Hematopoietic multipotent progenitor cell treated with erythropoietin and hydrocortisone succinate and interleukin-3 and kit ligand, for 6 days (in vitro differentiated cells): Measurements from ENCODE around the gene FMO5.
"Not testable (repeated sequence)": the region's sequence is repeated elsewhere in the genome, so short reads cannot be mapped to it uniquely, and the experiment has no call there.

Source experiments
- DNase-seq: peaks from one replicate; pipeline ENCODE4 v3.0.0-alpha.2; 2015

Gene FMO5

GRCh38 chr1:147204080-147204479 is 21.1 kb downstream of the FMO5 start:
- DNase-seq = peak; percentile 10

DNA sequence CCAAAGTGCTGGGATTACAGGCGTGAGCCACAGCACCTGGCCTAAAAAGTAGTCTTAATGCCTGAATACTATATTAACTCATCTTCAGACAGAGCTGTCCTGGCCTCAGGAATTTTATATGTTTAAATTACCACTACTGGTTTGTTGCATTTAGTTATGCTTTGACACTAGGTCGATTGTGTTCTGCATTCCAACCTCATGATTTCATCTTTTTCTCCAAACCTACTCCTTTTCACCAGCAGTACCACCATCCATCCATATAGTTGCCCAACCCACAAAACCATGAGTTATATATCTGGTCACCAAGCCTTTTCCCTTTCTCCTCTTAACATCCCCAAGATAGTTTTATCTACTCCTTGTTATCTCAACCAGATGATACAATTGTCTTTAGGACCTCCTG is 22.6 kb downstream of the FMO5 start:
- DNase-seq = no peak

- DNase-seq = no peak
Measured at GRCh38 chr1:147201786-147202185, 23.4 kb downstream of the FMO5 start.

DNA sequence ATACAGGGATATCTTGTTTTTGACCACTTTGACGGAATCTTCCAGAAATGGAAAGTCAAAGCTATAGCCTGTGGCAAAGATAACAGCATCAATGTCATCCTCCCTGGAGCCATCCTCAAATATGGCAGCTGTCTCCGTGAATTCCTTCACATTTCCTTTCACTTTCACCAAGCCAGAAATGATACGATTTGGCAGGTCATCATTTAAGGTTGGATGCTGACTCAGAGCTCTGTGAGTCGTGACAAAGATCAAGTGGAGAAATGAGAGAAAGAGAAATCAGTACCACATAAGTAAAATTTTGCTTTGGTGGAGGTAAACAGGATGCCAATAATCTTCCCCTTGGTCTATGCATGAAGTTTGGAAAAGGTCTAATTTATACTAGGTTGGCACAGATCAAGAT is 23.9 kb downstream of the FMO5 start:
- DNase-seq = no peak

GRCh38 chr1:147197324-147197723 is 27.8 kb downstream of the FMO5 start:
- DNase-seq = peak; percentile 38

GRCh38 chr1:147189514-147189913 is 35.6 kb downstream of the FMO5 start:
- DNase-seq = no peak

DNA sequence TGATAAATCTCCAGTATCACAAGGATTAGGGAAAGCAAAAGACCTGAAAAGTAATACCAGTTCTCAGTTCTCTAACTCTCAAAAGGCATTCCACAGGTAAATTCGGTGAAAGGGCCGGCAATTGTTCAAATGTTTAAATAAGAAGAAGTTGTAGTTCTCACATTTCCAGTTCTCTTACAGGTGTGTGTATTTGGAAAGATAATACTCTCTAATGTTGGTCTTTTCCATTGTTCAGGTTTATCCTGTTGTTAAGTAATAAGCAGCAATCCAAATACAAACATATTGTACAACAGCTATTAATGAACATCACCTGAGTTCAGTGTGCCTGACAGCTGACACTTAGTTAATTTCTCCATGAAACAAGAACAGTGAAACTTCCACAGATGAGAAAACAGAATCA is 39.7 kb downstream of the FMO5 start:
- DNase-seq = no peak

DNA sequence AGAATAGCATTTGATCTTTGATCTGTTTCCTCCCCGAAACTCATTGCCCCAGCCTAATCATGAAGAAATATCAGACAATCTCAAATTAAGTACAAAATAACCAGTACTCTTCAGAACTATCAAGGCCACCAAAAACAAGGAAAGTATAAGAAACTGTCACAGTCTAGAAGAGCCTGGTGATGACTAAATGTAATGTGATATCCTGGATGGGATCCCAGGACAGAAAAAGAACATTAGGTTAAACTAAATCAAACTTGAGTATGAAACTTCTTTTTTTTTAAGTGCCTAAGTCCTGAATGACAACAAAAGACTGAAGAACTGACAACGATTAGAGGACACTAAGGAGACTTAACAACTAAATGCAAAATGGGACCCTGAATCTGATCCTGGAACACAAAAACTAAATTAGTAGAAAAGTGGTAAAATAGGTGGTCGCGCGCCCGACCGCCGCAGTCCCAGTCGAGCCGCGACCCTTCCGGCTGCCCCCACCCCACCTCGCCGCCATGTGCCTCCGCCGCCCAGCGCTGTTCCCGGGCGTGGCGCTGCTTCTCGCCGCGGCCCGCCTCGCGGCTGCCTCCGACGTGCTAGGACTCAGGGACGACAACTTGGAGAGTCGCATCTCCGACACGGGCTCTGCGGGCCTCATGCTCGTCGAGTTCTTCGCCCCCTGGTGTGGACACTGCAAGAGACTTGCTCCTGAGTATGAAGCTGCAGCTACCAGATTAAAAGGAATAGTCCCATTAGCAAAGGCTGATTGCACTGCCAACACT is 47.3 kb downstream of the FMO5 start:
- DNase-seq = peak; percentile 35

GRCh38 chr1:147172168-147173016 is 52.7 kb downstream of the FMO5 start, which contains the start of gene PRKAB2:
Gene PRKAB2, minus strand, starts transcription at chr1:147172470. Its CDS starts 326 bp downstream, at chr1:147172144.
- peak; percentile 96 for DNase-seq

- peak; percentile 19 for DNase-seq
Measured at GRCh38 chr1:147171399-147172167, 53.6 kb downstream of the FMO5 start.

DNA sequence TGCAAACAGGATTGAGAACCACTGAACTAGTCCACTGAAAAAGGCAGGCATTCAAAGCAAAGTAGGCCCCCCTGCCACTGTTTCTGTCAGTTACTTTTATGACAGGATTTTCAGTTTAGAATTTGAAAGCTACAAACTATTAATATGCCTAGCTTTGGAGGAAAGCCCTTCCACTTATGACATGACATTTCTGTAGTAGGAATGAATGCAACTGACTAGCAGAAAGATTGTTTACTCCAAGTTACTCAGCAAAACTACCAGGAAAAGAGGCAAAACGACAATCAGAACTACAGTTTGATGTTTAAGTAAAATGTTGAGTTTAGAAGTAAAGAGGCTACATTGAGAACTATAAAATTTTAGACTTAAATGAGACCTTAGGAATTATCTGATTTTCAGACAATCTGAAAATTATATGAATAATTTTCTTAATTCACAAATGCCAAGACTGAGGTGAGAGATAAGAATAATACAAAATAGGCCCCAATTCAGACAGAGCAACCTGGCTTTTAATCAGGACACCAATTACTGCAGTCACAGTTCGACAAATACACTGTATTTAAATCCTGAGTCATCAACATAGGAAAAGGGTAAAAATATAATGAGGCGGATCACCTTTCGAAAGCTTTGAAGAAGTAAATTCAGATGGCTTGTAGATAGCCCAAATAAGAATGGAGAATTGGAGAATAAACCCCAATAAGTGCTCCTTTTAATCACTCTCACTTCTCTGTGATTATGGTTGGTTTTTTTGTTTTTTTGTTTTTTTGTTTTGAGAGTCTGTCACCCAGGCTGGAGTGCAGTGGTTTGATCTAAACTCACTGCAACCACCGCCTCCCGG is 55.1 kb downstream of the FMO5 start:
- DNase-seq = no peak

DNA sequence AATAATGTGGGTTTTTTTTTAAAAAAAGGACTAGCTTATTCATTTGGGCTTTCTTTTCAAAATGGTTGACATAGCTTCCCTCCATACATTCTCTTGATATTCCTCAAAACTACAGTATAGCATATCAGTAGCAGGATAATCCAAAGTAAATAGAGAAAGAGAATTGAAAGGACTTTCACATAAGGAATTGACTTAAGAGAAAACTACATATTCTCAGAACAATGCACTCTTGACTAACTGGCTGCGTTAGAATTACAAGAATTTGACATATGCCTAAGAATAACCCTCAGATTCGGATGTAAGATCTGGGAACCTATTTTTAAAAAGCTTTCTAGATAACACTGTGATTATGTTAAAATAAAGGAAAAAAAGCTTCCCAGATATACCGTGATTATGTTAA is 56.0 kb downstream of the FMO5 start:
- DNase-seq = no peak

DNA sequence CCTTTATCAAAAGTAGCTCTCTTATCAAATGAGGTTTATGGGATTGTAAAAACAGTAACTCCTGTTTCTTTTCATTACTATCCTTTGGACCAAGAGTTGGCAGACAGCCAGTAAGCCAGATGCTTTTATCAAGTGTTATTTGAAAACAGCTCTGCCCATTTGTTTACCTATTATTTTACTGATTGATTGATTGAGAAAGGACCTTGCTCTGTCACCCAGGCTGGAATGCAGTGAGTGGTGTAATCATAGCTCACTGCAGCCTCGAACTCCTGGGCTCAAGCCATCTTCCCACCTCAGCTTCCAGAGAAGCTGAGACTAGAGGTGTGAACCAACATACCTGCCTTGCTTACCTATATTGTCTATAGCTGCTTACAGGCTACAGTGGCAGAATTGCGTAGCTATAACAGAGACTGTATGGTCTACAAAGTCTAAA is 56.5 kb downstream of the FMO5 start:
- peak; percentile 75 for DNase-seq

- no peak for DNase-seq
Measured at GRCh38 chr1:147167365-147167764, 57.8 kb downstream of the FMO5 start.

GRCh38 chr1:147163019-147163418 is 62.1 kb downstream of the FMO5 start:
- no peak for DNase-seq

GRCh38 chr1:147162093-147162492 is 63.0 kb downstream of the FMO5 start:
- DNase-seq = no peak

- DNase-seq = not testable (repeated sequence)
Measured at GRCh38 chr1:147157116-147157515, 68.0 kb downstream of the FMO5 start.

DNA sequence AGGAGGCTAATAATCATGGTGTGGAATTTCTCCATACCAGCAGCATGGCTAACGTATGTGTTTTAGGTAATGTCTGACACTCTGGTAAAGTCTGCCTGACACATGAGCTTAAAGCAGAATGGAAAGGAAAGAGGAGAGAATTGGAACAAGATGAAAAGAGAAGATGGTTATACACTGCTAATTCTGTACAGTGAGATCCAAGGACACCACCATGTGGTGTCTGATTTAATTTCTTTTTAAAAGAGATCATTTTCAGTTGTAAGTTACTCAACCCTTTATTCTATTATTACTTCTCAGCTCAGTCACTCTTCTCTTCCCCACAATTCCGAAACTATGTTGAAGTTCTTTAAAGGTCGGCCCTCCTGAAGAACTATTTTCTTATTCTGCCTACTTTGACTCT is 68.5 kb downstream of the FMO5 start:
- no peak for DNase-seq

- no peak for DNase-seq
Measured at GRCh38 chr1:147152772-147153171, 72.4 kb downstream of the FMO5 start.

DNA sequence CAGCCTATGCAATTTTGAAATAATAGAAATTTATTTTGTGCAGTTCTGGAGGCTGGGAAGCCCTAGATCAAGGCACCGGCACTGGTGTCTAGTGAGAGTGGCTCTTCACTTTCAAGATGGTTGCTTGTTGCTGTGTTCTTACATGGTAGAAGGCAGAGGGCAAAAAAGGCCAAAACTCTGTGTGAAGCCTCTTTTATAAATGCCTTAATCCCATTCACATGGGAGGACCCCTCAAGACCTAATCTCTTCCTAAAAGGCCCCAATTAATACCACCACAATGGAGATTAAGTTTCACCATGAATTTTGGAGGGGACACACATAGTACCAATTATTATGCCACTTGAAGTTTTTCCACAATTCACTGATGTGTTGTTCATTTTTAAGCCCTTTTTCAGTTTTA is 73.9 kb downstream of the FMO5 start:
- no peak for DNase-seq

DNA sequence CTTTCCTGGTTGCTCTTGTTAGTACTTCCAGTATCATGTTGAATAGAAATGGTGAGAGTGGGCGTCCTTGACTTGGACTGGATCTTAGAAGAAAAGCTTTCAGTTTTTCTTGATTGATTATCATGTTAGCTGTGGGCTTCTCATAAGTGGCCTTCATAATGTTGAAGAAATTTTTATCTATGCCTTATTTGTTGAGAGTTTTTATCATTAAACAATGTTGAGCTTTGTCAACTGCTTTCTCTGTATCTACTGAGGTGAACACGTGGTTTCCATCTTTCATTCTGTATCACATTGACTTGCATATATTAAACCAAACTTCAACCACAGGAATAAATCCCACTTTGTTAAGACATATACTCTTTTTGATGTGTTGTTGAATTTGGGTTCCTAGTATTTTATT is 82.3 kb downstream of the FMO5 start:
- no peak for DNase-seq
